IPS-NIHi7 (cell line): ENCODE data around the gene DGKG.
A peak's percentile ranks its signal among the peaks of the same experiment; 100 is the strongest.

Experiments used
- DNase-seq: peaks from one replicate; pipeline ENCODE4 v3.0.0; 2012; ENCODE audit warnings: mixed read lengths; ENCODE audit errors: extremely low spot score

The DGKG gene

DNA sequence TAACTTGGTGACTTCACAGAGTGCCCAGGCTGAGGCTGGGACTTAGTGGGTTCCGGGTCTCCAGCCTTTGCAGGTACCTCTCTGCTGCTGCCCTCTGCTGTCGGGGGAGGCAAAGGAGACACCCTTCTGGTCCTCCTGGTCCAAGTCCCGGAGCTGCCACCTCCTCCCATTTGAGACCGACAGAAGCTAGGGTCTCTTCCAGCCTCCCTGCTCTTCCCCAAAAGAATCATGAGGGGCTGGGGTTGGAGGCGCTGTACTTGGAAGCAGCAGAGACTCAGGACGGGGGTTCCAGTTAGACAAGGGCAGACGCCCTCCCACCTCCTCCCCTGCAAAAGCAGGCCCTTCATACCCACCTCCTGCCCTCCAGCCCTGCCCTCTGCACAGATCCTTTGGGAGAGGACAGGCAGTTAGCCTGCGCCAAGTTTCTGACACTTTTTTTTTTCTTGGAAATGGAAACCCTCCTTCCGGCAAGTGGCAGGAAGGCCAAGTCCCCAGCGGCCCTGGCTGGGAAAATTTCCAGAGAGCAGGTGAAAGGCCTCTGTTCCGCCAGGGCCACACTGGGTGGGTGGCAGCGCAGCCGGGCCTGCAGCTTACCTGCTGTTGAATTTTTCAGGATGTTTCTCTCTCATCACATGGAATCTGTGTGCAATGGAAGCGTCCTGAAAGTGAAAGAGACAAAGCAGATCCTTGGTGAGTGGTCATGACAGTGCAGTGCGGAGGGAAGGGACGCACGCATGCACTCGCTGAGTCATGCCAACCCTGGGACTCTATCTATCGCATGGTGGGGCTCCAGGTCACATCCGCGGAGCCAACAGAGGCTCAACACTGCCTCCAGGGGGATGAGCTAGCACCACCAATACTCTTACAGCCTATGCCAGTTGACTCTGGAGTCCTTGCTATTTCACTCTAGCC lies 119.9 kb downstream of the DGKG start:
- peak; percentile 91 for DNase-seq

DNA sequence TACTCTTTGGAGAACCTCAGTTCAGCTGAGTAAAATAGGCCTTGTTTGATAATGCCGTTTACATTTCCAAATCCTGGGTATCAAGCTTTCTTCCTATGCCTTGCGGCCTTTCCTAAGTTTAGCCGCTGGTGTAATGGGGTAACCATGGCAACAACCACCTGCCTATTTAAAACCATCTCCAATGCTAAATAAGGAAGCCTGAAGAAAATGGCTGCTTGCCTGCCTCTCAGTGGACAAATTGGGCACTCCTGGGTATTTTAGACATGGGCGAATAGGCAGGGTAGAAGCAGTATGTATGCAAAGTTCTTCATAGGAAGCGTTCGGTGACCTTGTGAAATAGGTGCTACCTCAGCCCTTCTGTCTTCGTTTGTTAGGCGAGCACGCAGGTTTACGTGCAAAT lies 122.7 kb downstream of the DGKG start:
- DNase-seq, result peak; percentile 67

DNA sequence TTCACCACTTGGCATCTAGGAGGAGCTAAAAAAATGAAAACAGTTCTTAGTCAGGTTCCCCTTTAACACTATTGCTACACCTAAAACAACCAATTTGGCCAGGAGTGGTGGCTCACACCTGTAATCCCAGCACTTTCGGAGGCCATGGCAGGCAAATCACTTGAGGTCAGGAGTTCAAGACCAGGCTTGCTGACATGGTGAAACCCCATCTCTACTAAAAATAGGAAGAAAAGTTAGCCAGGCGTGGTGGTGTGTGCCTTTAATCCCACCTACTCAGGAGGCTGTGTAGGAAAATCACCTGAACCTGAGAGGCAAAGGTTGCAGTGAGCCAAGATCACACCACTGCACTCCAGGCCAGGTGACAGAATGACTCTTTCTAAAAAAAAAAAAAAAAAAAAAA lies 124.1 kb downstream of the DGKG start:
- DNase-seq, result no peak

DNA sequence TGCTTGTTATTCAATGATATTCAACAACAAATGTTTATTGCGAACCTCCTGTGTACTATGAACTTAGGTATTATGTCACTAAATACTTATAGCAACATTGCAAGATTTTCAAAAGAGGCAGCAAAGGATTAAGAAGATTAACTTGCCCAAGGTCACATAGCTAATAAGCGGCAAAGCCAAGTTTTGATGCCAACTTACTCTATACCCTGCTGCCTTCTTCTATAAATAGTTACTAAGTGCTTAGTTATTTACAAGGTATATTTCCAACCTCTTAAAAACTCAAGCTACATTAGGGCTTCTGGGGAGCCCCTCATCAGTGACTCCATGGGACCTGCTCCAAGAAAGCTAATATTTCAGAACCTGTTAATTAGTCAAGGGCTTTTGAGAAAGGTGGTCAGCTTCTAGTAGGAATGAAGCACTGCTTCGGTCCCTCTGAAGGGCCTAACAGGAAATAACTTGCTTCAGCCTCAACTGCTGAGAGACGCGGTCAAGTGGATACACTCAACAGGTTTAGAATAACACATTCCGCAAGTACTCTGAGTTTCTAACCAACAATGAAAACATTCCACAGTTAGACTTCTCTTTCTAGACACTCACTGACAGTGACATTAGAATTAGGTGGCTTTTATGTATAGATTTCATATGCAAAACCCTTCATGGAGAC lies 125.5 kb downstream of the DGKG start:
- DNase-seq, result no peak

DNA sequence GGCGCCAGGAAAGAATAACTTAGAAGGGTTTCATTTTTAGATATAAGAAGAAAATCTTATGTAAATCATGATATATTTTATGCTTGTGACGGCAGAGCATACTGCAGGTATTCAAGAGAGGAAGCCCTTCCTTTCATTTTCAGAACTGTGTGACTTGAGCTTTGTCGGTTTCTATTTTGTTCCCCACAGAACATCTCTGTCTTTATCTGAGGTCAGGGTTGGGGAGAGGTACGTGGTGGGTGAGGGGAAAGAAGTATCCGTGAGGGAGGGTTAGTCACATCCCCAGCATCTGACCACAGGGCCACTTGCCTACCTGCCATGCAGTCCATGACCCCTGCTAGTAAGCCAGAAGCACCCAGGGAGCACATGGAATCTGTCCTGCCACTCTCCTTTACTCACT lies 126.5 kb downstream of the DGKG start:
- no peak for DNase-seq

DNA sequence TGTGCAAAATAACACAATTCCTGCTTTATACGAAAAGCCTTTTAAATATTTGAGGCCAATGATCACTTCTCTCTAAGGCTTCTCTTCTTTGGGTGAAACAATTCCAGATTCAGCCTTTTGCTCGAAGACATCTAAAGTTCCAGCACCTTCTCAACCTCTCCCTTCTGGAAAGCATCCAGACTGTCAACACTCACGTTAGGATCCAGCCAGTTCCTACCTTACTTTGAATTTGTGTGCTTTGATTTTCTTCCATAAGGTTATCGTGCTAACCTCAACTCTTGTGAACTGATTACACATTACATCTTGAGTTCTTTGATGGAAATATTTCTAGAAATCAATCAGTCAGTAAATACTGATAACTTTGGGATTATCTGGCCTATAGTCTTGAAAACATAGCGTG lies 127.9 kb downstream of the DGKG start:
- no peak for DNase-seq

DNA sequence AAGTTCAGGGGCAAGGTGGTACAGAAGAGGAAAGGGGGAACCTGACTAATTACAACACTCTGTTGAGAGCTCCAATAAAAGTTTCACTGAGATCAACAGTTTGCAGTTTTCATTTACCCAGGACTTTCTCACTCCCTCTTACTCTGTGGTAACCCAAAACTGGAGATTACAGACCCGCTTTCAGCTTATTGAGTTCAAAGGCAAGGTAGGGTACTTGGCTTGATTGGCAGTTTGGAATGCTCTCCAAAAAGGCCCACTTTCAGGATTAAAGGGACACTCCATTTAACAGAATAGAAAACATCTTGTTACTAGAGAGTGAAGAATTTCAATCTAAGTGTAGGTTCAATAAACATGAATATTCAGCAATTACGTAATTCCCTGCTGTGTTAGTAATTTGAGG lies 135.6 kb downstream of the DGKG start:
- no peak for DNase-seq

DNA sequence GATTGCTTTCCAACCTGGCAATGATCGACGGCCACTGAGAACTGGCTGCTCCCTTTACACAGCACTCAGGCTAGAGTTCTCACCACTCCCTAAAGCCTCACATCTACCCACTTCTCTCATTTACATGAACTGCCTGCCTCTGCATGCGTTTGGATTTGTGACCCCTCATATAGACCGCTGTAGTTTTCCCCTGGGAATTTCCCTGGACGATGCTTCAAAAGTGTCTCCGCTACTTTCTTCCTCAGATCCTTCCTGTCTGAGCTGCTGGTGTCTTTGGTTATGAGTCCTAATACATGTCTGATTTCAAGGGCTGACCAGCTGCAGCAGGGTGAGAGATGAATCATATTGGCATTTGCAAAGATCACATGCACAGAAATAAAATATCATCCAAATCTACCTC lies 136.4 kb downstream of the DGKG start:
- DNase-seq, result no peak

DNA sequence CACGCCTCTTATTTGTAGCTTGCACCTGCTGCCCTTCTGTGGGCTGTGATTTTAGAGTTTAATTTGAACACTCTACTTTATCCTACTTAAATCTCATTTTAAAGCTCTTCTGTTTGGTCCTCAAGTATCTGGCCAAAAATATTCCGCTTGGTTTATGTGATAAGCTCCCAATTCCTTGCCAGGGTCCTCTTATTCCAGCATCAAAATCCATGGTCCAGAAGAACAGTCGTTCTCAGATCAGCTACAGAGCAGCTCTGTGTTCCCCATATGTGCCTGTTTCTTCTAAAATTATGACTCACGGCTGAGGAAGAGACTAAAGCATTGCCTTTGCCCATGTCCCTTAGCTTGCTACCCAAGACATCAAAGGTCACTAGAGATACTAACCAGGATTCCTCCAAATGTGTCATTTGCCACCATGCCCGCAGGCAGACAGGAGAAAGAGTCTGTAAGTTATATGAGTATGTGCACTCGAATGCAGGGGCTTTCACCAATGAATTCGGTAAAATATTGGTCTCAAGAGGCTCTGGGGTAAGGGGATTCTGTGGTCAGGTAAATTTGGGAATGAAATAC lies 137.9 kb downstream of the DGKG start:
- DNase-seq, result no peak

DNA sequence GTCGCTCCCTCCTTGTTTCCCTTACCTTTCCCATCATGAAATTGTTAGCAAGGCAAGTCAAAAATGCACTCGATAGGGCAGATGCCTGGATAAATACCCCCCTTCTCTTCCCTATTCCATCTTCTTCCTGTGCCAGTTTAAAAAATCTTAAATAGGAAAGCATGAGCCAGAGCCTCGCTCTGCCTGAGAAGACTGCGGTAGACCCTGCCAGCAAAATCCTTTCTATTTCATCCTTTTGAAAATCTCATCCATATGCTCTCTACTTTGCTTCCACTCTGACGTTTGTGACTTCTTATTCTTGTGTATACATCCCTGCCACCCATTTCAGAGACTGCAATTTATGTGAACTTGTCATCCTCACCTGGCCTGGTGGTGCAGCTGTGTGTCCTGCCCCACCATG lies 138.6 kb downstream of the DGKG start:
- no peak for DNase-seq

DNA sequence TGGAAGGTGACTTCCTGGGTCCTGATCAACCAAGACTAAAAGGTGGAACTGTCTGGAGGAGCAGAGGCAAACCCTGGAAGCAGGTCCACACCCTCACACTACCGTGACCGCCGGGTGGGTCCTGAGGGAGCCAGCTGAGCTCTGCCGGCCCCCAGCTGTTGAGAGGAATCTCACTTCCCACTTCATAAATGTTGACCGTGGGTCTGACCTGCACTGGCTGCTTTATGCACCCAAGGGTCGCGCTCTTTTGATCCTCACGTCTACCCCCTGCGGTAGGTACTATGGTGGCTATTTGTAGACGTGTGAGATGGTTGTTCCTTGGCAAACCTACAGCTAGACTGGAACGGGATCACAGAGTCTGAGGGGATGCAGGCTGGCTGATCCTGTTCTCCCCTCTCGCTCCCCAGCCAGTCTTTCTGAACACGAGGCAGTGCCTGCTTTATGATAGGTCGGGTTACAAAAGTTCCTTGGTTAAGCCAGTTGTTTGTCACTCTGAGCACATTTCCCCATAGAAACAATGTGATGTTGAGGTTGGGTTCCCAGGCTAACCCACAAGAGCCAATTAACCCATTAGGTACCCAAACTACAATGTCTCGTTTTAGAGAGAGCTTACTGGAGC lies 140.2 kb downstream of the DGKG start:
- DNase-seq, result no peak

DNA sequence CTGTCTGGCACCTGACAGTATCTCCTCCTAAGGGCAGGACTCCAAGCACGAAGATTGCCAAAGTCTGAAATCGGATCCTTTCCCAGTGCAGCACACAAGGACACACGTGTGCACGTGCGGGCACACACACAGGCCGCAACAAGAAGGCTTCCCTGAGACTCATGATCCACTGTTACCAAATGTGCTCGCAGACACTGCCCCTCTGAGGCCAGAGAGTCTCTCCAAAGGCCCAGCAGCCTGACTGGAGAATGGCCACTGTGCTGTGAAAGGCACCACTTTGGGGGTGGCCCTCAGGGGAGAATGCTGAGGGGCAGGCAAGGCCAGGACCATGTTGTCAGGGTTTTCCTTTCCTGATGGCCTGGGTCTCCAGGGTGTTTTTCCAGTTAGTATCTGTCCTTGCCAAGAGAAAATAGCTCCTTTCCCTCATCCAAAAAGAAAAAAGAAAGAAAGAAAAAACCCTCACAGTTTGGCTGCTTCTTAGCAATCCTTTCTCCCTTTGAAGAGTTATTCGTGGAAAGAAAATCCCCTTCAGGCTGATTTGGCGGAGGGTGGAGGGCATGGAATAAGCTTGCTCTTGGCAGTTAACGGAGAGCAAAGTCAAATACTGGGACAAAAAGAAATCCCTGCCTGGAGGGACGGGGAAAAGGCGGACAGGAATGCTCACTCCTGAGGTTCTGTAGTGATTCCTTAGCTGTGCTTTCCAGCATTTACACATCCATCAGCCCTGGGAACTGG lies 141.0 kb downstream of the DGKG start:
- DNase-seq, result peak; percentile 33

DNA sequence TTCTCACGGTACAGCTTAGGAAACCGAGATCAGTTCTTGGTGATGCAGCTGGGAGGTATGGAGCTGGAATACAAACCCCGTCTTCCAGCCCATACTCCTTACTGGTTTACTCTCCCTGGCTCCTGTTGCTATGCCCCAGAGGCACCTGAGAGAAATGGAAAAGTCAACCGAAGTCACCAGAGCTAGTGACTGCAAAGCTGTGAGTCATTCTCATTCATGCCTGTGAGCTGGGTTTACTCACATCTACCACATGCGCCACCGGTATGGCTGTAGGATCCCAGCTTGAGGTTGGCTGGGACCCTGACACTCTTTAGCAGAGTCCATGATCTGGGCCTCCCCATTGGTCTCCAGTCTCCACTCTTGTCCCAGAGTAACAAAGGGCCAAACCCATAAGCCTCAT lies 141.7 kb downstream of the DGKG start:
- no peak for DNase-seq

DNA sequence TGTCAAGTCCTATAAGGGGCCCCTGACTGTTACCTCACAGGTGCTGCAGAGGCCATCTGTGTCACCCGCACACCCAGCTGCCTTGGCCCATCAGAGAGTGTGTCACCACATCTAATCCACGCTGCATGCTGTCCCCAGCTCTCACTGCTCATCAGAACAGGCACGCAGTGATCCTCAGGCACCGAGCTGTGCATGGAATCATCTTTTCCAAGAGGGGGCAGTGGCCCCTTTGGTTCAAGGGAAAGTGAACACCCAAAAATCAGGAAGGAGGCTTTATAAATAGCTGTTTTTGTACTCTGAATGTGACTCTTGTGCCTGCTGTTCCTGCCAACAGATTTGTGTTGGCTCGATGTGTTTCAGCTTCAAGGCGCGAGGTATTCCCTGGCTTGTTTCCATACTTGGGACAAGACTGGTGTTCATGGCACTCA lies 142.8 kb downstream of the DGKG start:
- no peak for DNase-seq

DNA sequence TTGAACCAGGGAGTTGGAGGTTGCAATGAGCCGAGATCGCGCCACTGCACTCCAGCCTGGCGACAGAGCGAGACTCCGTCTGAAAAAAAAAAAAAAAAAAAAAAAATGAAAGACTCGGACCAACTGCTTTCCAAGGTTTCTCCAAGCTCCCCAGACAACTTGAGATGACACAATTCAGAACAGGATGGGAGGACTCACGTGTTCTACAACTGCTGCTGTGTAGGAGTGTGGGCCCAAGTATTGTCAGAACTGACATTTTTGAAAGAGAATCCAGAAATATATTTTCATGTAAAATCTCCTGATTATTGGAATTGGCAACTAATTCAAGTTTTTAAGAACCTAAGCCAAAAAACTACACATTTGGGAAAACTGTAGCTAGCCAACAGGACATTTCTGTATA lies 143.6 kb downstream of the DGKG start:
- no peak for DNase-seq

DNA sequence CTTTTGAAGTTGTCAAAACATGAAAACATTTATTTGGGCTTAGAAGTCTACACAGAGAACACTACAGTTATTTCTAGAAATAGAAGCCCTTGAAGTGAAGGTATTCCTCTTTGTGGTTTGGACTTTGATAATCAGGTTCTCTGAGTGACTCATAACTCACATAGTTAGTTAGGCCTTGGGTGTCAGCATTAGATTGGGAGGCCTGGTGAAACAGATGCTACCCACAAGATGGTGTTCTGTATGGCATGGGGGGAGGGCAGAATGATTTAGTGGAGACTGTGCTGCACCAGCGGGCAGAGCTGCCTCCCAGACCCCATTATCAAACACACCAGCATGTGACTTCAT lies 144.2 kb downstream of the DGKG start:
- DNase-seq, result no peak

DNA sequence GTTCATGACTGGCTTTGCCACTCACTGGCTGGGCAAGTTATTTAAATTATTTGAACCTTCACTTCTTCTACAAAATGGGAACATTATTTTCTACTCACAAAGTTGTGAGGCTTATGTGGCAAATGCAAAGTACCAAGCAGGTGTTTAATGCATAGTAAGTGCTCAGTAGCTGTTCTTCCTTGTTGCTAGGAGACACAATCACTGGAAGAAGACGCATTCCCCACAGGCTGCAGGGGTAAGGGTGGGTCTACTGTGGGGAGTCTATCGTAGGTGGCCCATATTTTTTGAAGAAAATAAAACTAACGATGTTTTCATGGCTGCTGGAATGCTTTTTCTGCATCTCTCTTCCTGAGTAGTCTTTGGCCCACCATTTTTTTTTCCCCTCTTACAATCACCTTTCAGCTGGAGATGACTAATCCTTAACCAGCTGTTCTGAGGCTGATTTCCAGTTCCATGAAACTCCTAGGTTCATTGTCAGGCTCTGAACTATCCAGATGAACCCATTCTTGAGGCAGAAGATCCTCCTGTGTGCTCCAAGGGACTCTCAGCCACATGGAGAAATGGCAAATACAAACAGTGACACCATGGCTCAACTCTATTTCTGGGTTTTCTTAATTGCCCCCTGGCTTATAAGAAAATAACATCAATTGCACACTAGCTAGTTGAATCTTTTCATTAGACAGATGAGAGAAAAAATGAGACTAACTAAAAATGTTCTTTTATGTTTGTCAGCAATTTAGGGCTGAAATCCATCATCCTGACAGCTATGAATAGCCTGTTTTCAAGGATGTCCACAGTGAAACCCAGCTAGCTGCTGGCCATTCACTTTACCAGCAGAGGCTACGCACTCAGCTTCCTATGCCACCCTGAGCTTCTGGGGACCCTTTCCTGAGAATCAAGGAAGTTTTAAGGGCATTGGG lies 144.9 kb downstream of the DGKG start:
- no peak for DNase-seq

DNA sequence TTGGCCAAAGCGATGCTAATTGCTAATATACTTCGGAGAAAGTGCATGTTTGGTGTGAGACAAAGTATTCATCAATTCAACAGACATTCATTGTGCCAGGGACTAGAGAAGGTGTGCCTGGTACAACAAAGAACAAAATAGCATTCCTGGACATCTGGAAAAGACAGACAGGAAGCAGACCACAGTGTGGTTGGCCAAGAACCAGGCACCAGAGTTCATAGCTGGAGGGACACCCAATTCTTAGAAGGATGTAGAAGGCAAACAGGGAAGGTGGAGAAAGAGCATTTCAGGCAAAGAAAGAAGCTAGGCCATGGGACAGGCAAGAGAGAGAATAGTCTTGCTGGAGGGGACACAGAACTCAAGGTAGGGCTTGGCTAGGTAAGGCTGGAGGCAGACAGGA lies 147.4 kb downstream of the DGKG start:
- no peak for DNase-seq

DNA sequence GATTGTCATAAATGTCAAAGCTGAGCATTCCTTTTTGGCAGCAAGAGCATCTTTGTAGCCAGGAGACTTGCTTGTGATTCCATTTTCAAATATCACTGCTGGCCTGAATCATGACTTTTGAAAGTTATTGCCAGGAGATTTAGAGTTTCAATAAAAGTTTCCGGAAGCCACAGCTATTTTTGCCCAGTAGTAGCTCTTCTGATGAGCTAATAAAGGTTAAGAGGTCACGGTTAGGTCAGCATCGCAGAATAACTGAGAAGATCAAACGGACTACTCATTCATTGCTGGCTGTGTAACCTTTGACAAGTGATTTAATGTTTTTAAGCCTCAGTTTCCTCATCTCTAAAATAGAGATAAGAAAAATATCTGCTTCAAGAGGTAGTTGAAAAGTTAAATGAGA lies 148.1 kb downstream of the DGKG start:
- DNase-seq, result no peak

DNA sequence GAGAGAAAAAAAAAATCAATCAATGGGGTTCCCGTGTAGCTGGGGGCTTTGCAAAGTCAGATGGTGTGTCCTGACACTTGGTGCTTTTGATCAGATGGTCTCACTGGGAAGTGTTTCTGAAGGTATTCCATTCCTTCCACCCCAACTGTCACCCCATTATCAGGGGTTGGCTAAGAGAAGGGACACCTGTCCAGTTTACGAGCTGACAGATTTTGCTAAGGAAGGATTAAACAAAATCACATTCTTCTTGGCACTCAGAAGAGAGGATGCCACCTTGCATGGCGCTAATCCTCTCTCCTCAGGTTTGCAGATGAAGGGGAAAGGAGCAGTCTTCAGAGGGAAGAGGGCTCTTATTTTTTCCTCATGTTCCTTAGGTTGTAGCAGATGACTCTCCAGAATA lies 149.4 kb downstream of the DGKG start:
- no peak for DNase-seq
